Measurements from ENCODE around the gene FEV.
A peak's percentile ranks its signal among the peaks of the same experiment; 100 is the strongest.

The FEV gene

DNA sequence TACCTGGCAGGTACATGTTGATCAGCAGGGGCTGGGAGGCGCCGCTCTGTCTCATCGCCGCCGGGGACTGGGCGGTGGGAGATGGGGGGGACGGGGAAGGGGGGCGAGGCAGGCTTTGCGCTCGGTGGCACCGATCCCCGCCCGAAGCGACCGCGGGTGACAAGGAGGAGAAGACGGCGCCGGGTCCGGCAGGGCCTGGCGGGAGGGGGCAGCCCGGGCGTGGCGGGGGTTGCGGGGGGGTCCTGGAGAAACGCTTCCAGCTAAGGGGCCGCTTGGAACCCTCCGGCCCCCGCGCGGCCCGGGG lies at the start of gene FEV:
FEV (minus strand) TSS at position 164 of the 304 bp plus-strand sequence; CDS start at position 55, 109 bp downstream.
- no peak for DNase-seq

DNA sequence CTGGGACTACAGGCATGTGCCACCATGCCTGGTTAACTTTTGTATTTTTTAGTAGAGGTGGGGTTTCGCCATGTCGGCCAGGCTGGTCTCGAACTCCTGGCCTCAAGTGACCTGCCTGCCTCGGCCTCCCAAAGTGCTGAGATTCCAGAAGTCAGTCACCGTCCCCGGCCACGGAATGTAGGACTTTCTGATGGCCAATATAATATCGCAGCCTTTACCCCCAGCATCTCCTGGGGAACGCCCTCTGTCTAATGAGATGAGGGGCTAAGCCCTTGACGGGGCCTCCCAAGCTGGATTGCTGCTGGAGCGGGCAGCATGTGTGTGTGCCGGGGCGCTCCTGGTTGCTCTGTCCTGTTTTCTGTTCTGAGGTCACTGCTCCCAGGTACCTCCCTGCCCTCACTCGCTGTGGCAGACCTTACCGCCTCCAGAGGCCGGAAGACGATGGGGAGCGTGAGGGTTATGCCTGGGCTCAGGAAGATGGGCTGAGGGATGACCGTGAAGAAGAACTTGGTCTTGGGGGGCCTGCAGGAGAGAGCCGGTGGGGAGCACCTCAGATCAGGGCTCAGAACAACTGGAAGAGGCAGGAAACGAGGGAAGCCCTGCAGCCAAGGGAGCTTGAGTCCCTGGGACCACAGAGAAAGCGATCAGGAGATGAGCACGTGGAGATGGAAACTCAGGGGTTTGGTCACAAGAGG lies 47.2 kb upstream of the FEV start:
- no peak for DNase-seq

DNA sequence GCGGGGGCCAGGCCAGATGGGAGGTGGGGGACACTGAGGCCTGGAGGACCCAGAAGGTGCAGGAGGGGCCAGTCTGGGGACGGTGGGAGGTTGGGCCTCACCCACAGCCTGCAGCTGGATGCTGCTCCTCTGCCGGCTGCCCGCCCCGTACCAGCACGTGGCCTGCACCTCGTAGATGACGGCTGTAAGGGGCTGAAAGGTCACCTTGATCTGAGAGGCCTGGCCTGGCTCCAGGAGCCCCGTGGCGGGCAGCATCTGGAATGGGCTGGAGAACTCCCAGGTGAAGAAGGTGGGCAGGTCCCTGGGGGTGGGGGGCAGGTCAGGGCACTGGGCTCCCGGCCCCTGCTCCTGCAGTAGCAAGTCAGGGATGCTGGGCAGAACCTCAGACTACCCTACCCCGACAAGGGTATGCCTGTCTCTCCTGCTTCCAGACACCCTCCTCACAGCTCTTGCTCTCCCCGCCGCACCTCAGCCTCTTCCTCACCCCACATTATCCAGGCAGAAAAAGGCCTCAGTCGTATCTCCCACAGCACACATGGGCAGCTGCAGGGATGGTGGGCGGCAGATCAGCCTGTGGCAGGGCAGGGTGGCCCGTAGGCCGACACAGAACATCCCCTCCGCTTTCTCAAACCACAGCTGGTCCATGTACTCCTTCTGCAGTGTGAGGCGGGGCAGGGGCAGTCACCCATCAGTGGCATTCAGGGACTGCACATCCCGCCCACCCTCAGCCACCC lies 46.2 kb upstream of the FEV start:
- DNase-seq = no peak

DNA sequence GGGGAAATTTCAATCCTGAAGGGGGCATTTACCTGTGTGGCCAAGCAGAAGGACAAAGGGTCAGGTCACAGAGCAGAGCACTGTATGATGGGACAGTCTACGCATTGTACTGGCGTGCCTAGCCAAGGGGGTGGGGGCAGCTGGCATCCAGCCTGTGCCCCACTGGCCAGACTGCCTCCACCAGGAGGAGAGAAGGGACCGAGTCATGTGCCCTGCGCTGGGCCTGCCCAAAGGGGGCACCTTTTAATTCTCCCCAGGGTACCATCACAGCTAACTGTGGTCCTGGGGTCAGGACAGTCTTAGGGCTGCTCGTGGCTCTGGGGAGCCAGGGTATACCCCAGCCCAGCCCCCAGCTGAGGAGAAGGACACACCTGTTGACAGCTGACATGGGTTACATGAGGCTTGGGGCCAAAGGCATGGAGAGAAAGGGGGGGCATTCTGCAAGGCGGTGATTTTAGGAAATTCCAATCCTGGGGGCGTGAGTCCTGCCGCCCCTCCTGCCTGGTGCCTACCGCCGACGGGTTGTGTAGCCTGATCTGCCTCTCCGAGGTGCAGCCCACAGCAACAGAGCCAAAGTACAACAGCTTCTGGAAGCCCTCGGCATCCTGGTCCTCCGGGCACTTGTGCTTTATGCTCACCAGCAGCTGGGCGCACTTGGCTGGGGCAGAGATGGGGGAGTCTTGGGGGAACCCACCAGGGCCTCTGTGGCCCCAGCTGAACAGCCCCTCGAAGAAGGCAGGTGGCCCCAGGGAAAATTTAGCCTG lies 45.4 kb upstream of the FEV start:
- DNase-seq = no peak

DNA sequence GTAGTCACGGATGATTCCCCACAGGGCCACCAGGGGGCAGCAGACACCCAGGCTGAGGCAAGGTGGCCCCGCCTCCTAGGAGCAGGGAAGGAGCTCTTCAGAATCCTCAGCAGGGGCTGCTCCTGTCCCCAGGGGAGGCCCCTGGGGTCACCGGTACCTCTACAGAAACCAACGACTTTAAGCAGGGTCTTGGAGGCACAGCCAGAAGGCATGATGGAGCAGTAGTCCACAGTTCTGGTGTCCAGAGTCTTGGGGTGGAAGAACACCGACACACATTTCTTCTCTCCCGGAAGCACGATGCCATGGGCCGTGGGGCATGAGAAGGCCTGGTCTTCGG lies 44.8 kb upstream of the FEV start:
- DNase-seq = peak; percentile 43

DNA sequence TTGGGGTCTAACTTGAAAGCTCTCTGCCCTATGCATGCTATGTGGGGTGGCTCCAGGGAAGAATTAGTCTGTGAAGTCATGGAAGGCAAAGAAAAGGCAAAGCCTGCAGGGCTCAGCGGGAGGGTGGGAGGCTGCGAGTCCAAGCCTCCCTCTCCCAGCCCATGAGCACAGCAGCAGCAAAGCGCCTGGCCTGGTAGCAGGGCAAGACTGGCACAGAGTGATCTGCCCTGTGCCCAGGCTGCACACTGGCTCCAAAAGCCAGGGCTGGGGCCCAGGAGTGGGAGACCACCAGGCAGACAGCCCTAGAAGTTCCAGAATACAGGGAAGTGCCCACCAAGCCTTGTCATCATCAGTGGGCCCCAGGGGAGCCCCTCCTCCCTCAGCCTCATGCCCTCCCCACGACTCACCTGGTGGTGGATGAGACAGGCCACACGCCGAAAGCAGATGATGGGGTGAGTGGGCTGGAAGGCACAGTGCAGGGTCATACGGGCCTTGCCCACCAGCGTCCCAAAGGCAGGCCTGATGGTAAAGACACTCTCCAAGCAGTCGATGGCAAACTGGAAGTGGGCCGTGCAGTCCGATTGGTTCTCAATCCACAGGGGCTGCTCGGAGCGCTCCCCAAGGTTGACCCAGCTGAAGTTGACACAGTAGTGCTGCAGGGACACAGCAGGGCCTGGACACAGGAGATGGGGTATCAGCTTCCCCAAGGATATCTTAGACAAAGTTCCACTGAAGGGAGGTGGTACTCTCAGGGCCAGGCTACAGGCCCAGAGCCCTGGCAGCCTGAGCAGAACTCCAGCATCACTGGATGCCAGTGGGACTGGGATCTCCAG lies 44.2 kb upstream of the FEV start:
- DNase-seq = no peak

DNA sequence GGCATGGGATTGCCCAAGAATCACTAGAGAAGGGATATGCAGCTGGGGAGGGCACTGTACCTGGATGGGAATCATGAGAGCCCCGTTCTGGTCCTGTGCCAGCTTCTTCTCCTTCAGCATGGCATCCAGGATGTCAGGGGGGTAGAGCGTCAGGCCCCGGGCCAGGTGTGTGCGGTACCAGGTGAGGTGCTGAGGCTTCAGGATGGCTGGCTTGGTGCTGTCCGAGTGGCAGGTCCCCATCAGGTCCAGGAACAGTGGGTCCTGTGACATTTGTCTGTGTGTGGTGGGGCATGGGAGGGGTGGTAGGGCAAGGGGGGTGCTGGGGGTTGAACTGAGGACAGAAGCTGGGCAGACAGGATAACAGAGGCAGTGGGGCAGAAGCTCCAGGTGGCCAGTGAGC lies 43.2 kb upstream of the FEV start:
- DNase-seq = no peak

DNA sequence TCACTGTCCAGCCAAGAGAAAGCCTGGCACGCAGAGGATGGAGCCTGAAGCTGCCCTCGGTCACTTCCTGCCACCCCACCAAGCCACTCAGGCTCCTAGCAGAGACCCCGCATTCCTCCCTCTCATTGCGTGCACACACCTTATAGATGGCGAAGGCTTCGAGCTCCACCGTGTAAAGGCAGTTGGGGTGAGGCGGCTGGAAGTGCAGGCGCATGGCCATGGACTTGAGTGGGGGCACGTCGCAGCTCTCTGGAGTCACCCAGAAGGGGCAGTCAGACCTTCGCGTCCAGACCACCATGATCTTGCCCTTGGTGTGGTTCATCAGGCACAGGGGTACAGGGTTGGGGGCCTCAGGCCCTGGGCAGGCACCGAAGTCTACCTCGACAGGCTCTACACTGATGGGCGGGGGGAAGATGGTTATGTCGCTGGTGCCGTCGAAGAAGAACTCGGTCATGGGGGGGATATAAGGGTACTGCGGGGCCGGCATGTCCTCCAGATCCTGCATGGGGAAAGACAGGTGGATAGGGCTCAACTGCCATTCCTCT lies 42.6 kb upstream of the FEV start:
- DNase-seq = no peak

DNA sequence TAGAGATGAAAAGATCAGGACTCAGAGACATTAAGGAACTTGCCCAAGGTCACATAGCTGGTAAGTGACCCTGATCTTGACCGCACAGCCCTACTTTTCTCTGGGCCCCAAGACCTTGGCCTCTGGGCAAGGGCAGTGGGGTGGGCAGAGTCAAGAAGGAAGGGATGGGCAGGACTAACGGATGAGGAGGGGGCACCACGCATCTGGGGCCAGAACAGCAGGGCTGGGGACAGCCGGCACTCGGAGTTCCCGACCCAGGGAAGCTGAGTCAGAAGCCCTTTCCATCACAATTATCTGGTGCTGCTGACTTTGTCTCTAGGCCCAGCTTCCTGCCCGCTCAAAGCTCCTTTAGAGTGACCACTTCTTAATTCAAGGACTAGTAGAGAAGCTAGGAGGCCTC lies 42.0 kb upstream of the FEV start:
- no peak for DNase-seq

DNA sequence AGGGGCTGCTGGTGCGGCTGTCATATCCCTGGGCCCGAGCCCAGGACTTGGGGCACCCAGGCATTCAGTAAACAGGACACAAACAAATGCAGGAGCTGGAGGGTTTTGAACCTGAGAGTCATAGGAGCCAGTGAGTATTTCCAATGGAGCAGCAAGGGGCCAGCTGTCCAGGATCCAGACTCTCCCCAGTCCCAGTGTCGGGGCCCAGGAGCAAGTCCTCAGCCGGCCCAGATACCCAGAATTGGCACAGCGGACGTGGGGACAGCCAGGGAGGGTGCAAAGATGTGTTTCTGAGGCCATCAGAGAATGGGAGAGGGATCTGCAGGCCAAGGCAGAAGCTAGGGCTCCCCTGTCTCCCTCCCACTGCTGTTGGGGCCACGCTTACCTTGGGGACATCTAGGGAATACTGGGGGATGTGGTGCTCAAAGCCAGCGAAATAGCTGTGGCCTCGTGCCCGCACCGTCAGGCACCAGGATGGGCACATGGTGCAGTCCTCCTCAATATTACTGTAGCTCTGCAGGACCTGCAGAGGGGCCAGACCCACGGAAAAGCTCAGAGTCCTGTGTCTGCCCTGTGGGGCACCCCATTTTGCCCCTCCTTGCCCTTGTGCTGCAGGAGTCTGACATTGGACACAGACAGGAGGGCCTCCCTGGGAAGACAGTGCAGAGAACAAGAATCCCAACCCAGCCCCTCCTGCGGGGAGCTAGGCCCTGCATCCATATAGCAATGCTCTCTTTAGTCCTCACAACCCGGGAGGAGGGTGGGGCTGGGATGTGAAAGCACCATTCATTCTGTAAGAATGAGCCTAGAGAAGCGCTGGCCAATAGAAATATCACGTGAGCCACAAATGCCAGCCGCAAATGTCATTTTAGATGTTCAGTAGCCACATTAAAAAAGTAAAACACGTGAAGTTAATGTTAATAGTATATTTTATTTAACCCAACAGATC lies 40.9 kb upstream of the FEV start:
- no peak for DNase-seq

DNA sequence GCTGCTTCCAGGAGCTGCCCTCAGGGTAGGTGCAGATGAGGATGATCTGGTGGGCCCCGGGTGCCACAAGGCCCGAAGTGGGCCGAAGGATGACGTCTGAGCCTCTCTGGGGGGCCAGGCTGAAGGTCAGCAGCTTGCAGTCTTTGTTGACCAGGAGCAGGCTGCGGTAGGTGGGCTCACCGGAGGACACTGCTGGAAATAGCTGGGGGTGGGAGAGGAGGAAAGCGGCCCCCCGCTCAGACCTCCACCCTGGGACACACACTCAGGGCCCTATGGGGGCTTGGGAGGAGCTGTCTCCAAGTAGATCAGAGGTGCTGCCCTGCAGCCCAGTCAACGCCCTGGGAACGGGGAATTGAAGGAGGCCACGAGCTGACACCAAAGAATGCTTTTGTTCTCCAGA lies 39.1 kb upstream of the FEV start:
- no peak for DNase-seq

DNA sequence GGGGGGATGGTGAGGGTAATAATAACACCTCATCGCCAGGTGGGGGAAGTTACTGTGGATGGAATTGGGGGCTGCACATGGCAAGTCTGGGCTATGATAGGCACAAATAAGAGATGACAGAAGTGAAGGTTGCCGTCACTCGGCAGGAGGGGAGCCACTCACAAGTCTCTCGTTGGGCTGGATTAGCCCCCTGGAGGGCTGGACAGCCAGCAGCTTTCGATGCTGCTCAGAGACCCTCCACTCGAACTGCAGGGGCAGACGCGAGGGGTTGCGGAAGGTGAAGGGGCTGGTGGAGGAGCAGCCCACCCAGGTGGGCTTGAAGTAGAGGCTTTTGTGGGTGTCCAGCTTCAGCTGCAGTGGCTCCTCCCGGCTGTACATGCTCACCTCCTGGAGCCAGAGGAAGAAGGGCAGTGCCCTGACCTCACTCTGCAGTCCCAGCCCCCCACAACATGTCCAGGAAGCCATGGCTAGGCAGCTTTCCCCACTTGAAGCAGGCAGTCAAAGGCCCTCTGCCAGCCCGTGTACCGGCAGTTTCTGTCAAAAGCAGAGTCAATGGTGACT lies 38.1 kb upstream of the FEV start:
- DNase-seq = no peak

DNA sequence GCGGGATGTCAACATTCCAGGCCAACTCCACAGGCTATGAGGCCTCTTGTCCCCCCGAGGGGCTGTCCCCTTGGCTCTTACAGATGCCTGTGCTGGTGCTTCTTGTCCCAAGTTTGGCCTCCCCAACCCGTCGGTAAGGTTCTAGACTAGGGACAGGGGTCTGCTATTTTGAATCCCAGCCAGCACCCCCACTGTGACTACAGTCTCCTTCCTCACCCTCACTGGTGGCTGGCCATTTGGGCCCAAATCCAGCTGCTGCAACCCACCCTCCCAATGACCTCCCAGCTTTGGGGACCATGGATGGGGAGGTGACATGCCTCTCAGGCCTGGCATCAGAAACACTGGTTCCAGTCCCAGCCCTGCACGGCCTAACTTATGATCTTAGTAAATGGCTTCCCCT lies 37.6 kb upstream of the FEV start:
- DNase-seq = no peak

DNA sequence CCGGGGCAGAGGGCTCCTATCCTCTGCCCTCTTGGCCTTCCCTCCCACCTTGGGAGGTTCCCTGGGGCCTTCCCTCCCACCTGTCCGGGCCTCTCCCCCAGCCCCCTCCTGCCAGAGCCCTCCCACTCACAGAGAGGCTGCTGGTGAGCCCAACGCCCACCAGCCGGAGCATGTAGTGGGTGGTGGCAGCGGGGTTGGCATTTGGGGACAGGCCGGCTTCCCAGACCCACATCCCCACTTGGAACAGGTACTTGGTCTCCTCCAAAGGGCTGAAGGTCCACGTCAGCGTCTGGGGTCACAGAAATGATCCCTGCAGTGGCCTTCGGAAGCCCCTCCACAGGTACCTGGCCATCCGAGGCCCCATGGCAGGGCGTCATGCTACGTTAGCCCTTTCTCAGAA lies 37.1 kb upstream of the FEV start:
- no peak for DNase-seq

DNA sequence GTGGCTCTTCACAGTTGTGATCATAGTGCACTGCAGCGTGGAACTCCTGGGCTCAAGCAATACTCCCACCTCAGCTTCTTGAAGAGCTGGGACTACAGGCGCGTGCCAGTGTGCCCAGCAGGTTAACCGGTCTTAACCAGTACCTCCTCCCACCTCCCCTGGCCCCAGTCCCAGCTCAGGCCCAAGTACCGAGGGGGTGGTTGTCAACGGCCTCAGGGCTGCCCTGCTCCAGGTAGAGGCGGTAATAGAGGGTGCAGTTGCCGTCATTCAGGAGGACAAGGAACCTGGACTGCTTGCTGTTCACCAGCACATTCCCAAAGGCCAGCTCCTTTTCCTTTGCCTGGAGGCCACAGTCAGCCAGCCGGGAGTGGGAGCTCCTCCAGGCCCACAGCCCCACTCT lies 36.6 kb upstream of the FEV start:
- DNase-seq = no peak

DNA sequence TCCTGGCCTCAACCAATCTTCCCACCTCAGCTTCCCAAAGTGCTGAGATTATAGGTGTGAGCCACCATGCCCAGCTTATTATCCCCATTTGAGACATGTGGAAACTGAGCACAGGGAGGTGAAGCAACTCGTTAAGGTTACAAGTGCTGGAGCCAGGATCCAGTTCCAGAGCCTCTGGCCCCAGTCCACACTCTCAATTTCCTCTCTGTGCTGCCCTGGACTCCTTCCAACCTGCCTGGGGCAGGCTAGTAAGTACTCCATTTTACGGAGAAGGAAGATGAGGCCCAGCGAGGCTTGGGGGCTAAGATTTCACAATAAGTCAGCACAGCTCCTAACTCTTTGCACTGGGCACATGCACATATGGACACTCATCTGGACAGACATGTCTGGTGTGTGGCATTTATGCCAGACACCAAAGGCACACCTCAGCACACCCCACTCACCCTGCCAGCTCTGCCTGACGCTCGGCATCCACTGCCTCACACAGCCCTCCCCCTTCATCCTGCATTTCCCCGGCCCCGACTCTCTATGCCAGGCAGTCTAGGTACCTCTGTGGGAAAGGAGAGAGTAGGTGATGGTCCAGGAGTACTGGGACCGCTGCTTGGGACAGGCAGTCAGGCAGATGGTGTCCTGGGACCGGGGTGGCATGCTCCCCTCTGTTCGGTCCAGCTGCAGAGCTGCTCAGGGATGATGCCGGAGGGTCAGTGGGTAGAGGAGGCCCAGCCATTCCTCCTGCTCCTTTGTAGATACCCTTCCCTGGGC lies 35.8 kb upstream of the FEV start:
- no peak for DNase-seq

DNA sequence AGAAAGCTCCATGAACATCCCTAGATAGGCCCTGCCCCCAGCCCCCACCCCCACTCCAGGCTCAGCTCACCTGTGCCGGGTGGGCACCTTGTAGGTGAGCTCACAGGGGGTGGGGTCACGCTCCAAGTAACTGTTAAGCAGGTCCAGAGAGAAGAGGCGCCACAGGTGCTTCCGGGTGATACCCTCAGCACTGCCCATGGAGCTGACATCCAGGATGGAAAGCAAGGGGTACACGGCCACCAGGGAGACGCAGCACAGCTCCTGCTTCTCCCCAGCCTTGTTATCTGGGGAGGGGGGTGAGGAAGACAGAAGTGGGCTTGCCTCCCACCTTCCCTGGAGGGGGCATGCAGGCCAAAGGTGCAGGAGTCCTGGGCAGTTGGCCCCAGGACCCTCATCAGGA lies 34.5 kb upstream of the FEV start:
- no peak for DNase-seq

DNA sequence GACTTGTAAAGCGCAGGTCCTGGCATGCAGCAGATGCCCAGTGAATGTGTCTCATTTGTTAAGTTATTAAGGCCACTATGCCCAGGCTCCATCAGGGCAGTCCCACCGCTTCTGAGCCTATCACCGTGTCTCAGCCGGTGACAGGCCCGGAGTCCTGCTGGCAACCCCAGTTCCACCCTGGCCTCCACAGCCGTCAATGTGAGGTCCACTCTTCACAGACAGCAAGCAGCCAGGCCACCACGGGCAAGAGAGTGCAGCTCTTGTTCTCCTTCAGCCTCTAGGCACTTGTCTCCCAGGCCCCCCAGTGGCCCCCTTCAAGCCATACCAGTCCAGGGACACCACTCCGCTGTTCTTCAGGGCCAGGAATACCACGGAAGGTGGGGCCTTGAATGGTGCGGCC lies 33.7 kb upstream of the FEV start:
- no peak for DNase-seq

DNA sequence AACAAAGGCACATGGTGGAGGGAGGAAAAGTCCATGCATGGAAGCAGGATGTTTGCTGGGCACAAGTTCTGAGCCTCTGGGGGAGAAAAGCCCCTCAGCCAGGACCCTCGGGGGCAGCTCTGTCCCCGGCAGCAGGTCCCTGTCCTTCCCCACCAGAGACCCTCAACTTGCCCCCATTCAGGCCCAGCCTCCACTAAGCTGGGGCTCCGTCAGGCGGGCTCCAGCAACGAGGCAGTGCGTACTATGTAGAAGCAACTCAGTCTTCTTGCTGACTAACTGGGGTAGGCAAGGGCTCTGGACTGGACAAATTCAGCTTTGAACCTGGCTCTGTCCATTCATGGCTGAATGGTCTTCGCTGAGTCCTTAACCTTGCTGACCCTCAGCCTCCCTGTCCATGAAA lies 33.3 kb upstream of the FEV start:
- DNase-seq = no peak

DNA sequence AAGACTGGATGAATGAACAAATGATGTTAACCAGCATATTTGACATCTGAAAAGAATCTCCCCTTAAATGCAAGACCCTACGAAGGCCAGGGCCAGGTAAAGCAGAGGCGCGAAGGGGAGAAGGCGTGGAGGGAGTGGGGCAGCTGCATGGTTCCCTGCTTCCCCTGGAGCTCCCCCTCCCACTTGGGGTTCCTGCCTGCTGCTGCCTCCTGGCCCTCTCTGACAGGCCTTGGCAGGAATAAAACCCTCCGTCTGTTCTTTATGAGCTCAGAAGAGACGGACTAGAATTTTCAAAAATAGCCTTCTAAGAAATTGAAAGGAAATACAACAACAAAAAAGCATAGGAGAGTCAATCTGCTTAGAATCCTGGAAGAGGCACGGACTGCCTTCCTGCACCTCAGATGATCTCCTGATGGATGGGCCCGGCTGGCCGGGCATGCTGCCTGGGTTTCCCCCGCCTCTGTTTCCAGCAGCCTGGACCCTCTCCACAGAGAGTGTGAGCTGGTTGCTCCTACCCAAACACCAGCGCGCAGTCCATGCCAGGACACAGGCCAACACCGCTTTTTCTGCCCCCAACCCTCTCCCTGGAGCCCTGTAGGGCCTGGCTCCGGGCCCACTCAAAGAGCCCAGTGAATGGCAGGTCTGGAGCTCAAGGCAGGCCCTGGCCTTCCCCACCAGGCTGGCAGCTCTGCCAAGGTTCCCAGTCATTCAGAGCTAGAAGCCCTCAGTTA lies 32.4 kb upstream of the FEV start:
- no peak for DNase-seq
